HG02938 (cell line): ENCODE results near the gene DPY19L2.
"Not testable (repeated sequence)": the region's sequence is repeated elsewhere in the genome, so short reads cannot be mapped to it uniquely, and the experiment has no call there.

ENCODE experiments used
- ATAC-seq: cut with Tn5 transposase; IDR thresholded peaks from one replicate; pipeline ENCODE4 v1.9.1; 2021; ENCODE audit warnings: mild to moderate bottlenecking, moderate library complexity; ENCODE audit not compliant: unreplicated experiment

Gene DPY19L2

GRCh38 chr12:63538656-63539055 lies 129.6 kb downstream of the DPY19L2 start:
- ATAC-seq, result not testable (repeated sequence)

GRCh38 chr12:63537838-63538237 lies 130.5 kb downstream of the DPY19L2 start:
- ATAC-seq, result not testable (repeated sequence)

GRCh38 chr12:63529641-63530040 lies 138.7 kb downstream of the DPY19L2 start:
- ATAC-seq, result not testable (repeated sequence)

- ATAC-seq, result no peak
Observed at GRCh38 chr12:63525831-63526230, 142.5 kb downstream of the DPY19L2 start.

GRCh38 chr12:63521706-63522105 lies 146.6 kb downstream of the DPY19L2 start:
- ATAC-seq, result no peak
